Measurements from ENCODE around the gene PKP4. TPM values are rescaled to one million over a fixed set of nuclear protein-coding genes. Genes with fewer than 3 reads are reported as not detected.
A peak's percentile ranks its signal among the peaks of the same experiment; 100 is the strongest.

PKP4 gene
- total and polyA plus RNA-seq, 3 donors from 2014 or later, result 42.5 to 60.5 (median 60.0) TPM

GRCh38 chr2:158676696-158677095 is 219.9 kb downstream of the PKP4 start:
- Histone ChIP-seq H3K4me3 (no peak overlapping the region), H3K36me3 (ENCODE audit: low read depth, missing control alignments) (no peaks in the 10 kb centered on the region), H3K27me3 (no peaks in the 10 kb centered on the region), H3K4me1 (no peaks in the 10 kb centered on the region), H3K27ac (no peak overlapping the region), H3K9me3 (no peaks in the 10 kb centered on the region)
- TF ChIP-seq CTCF (IDR thresholded peaks at IDR 0.05) (no peak), POLR2A (IDR thresholded peaks at IDR 0.05) (no peak)
- intact Hi-C loops (cut with DNase I; ENCODE audit: low total_unique reads), result no loop called here
- WGBS, 2 donors, result 62 to 81% methylated on average over 7 of the region's 7 CpGs
- peak; percentile 31 for DNase-seq

- Histone ChIP-seq H3K9me3 (no peaks in the 10 kb centered on the region), H3K4me1 (no peaks in the 10 kb centered on the region), H3K27me3 (no peaks in the 10 kb centered on the region), H3K27ac (no peak overlapping the region), H3K36me3 (ENCODE audit: low read depth, missing control alignments) (no peaks in the 10 kb centered on the region), H3K4me3 (no peak overlapping the region)
- 73 to 76% methylated on average over 4 of the region's 4 CpGs for WGBS, 2 donors
- intact Hi-C loops (cut with DNase I; ENCODE audit: low total_unique reads), result no loop called here
- TF ChIP-seq POLR2A (IDR thresholded peaks at IDR 0.05), result no peak
- TF ChIP-seq CTCF (IDR thresholded peaks at IDR 0.05), result no peak
- DNase-seq, result no peak
Measured at GRCh38 chr2:158677542-158677941, 220.8 kb downstream of the PKP4 start.

GRCh38 chr2:158681816-158682215 is 225.1 kb downstream of the PKP4 start:
- no peak for DNase-seq
- H3K4me3 ChIP-seq, result no peak overlapping the region
- H3K27me3 ChIP-seq, result no peaks in the 10 kb centered on the region
- H3K36me3 ChIP-seq (ENCODE audit: low read depth, missing control alignments), result no peaks in the 10 kb centered on the region
- TF ChIP-seq POLR2A (IDR thresholded peaks at IDR 0.05) (no peak), CTCF (IDR thresholded peaks at IDR 0.05) (no peak)
- intact Hi-C loops (cut with DNase I; ENCODE audit: low total_unique reads), result no loop called here
- H3K27ac ChIP-seq, result no peak overlapping the region
- H3K4me1 ChIP-seq, result peaks cover 5% of the 10 kb centered on the region
- H3K9me3 ChIP-seq, result no peaks in the 10 kb centered on the region
- WGBS, 2 donors, result 47 to 92% methylated on average over 2 of the region's 2 CpGs

- no peak for DNase-seq
- WGBS, 2 donors, result 49 to 52% methylated on average over 3 of the region's 3 CpGs
- Histone ChIP-seq H3K4me3 (no peak overlapping the region), H3K36me3 (ENCODE audit: low read depth, missing control alignments) (no peaks in the 10 kb centered on the region), H3K9me3 (no peaks in the 10 kb centered on the region), H3K4me1 (peaks cover 9% of the 10 kb centered on the region), H3K27ac (no peak overlapping the region), H3K27me3 (no peaks in the 10 kb centered on the region)
- TF ChIP-seq POLR2A (IDR thresholded peaks at IDR 0.05) (no peak), CTCF (IDR thresholded peaks at IDR 0.05) (no peak)
- intact Hi-C loops (cut with DNase I; ENCODE audit: low total_unique reads), result no loop called here
Measured at GRCh38 chr2:158685646-158686045, 228.9 kb downstream of the PKP4 start.

GRCh38 chr2:158686210-158686691 is 229.5 kb downstream of the PKP4 start:
- WGBS, 2 donors, result 25 to 39% methylated on average over 9 to 11 of the region's 11 CpGs
- intact Hi-C loops (cut with DNase I; ENCODE audit: low total_unique reads), result no loop called here
- Histone ChIP-seq H3K4me1 (peaks cover 9% of the 10 kb centered on the region), H3K9me3 (no peaks in the 10 kb centered on the region), H3K4me3 (no peak overlapping the region), H3K27me3 (no peaks in the 10 kb centered on the region), H3K27ac (no peak overlapping the region), H3K36me3 (ENCODE audit: low read depth, missing control alignments) (no peaks in the 10 kb centered on the region)
- TF ChIP-seq POLR2A (IDR thresholded peaks at IDR 0.05) (no peak), CTCF (IDR thresholded peaks at IDR 0.05) (no peak)
- DNase-seq, result peak; percentile 57
